G401.6 (cell line): ENCODE measurements around the gene FAM151A.

Experiments
- FAIRE-seq: peaks from 2 replicates; lab custom pipeline; 2012; peaks lifted over from hg19 to GRCh38; lab: Jason Lieb, UNC

The FAM151A gene

DNA sequence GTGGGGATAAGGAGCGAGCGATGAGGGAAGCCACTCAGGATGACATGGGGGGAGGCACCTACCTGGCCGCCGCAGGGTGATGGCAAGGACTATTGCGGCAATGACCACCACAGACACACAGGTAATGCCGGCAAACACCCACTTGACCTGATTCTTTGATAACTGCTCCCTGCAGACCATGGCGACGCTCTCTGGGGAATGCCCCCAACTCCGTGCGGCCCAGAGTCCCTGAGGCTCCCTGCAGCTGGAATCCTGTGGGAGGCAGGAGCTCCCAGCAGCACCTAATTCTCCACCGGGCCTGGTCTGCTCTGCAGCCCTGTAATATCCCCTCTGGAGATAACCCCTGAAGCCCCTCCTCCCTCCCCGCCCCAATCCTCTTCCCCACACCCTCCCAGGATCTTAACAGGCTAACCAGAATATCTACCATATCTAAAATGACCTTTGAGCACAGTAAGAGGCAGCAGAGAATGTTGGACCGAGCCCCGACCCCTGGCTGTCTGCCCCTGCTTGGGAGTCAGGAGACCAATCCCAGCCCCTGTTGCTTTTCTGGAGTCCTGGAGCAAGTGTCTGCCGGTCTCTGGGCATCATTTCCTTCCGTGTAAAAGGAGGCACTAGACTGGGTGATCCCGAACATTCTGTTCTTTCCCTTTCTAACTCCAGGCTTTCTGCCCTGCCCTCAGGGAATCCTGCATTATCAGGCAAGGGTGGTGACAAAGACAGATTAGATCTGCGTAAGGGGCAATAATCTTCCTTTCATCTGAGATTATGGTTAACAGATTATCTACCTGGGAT is at the start of gene FAM151A:
FAM151A (minus strand) TSS at position 310 of the 792 bp plus-strand sequence; CDS start at position 180, 130 bp downstream.
- no peak for FAIRE-seq

DNA sequence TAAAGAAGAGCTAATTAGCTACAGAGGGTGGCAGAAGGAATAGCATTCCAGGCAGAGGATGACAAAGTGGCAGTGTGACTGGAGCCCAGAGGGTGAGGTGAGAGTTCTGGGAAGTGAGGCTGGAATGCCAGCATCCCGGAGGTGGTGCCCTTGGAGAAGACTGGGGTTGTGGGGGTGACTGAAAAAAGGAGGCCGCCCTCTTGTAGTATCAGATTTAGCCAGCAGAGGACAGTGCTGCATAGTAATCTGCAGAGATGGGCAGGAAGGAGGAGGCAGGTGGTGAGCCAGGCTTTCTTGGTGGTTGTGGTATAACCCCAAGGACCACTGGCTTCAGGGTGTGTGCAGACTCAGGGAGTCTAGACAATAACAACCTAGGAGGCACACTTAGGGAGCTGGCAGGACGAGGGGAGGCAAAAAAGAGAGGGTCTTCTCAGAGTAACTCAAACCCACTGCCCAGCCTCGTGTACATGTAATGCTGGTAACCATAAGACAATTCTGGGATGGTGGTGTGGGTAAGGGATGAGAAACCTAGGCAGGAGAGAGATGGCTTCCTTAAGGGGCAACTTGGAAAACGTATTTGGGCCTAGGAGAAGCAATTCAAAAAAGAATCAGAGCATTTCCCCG is 48.8 kb upstream of the FAM151A start:
- FAIRE-seq: no peak

DNA sequence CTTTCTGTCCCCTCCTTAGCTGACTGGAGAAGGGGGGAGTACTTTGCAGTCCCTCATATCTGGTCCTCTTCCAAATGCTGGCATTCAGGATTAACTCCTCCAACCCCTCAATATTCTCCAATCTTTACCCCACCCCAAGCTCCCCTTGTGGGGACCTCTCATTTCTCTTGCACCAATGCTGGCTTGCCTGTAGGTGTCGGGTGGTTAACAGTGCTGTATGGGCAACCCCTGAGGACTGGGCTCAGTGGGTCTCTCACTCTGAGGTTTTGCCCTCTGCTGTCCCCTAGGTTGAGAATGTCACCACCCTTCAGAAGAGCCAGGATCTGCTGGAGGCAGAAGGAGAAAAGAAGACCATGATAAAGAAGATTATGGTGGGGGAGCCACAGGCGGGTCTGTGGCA is 45.2 kb upstream of the FAM151A start:
- FAIRE-seq: no peak

DNA sequence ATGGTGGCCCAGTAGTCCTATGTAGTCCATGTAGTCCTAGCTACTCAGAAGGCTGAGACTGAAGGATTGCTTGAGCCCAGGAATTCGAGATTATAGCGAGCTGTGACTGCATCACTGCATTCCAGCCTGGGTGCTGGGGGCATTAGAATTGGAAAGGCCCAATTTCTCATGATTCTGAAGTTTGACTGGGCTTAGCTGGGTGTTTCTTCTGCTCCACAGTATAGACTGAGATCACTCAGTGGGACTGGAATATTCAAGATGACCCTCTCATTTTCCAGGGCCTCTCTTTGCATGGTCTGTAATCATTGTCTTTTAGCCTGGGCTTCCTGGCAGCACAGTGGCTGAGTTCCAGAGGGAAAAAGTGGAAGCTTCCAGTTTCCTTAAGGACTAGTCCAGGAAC is 44.5 kb upstream of the FAM151A start:
- FAIRE-seq: no peak

DNA sequence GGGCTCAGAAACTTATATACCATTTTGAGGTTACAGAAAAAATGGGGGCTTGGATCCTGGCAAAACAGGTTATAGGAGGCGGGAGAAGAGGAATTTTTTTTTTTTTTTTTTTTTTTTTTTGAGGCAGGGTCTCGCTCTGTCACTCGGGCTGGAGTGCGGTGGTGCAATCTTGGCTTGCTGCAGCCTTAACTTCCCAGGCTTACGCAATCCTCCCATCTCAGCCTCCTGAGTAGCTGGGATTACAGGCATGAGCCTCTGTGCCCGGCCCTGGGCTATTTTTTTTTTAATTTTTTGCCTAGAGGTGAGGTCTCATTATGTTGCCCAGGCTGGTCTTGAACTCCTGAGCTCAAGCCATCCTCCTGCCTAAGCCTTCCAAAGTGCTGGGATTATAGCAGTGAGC is 43.0 kb upstream of the FAM151A start:
- FAIRE-seq: no peak

DNA sequence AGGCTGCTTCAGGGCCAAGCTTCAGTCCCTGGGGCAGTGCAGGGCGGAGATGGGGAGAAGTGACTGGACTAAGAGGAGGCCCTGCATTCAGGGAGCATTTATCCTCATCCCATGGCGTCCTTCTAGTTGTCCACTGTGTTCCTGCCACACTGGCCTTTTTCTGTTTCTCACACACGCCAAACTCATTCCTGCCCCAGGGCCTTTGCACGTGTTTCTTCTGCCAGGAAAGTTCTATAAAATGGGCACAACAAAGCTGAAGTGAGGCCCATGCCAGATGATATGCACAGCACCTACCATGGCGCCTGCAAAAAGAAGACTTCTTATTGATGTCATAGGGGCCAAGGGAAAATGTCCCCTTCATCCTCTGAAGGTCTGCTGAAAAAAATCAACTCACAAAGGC is 42.5 kb upstream of the FAM151A start:
- no peak for FAIRE-seq

DNA sequence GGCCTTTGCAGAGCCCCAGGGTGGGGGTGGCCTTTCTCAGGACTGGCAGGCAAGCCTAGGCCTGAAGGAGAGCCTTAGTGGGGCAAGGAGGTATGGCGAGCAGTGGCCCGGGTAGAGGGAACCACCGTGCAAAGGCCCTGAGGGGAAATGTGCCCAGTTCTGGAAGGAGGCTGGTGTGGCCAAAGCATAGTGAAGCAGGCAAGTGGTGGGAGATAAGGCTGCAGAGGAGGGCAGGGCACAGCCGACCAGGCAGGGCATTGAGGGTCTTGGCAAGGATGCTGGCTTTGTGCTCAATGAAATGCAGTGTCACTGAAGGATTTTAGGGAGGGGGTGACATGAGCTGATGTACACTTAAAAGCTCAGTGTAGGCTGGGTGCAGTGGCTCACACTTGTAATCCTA is 41.0 kb upstream of the FAM151A start:
- FAIRE-seq: no peak

DNA sequence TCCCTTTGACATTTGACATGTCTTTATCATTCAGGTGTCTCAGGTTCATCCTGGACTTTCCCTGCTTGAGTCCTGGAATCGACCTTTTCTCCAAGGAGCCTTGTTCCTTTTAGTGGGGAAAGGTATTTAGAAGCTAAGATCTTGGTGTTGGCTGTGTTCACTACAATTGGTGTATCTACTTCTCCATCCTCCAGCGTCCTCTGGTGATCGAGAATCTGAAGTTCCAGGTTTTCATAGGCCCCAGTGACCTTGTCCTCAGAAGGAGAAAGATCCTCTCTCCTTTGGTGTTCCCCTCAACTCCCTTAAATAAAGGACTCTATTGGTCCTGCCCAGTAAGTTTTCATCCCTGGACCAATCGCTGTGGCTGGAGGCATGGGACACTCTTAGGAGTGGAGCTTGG is 40.4 kb upstream of the FAM151A start:
- no peak for FAIRE-seq

DNA sequence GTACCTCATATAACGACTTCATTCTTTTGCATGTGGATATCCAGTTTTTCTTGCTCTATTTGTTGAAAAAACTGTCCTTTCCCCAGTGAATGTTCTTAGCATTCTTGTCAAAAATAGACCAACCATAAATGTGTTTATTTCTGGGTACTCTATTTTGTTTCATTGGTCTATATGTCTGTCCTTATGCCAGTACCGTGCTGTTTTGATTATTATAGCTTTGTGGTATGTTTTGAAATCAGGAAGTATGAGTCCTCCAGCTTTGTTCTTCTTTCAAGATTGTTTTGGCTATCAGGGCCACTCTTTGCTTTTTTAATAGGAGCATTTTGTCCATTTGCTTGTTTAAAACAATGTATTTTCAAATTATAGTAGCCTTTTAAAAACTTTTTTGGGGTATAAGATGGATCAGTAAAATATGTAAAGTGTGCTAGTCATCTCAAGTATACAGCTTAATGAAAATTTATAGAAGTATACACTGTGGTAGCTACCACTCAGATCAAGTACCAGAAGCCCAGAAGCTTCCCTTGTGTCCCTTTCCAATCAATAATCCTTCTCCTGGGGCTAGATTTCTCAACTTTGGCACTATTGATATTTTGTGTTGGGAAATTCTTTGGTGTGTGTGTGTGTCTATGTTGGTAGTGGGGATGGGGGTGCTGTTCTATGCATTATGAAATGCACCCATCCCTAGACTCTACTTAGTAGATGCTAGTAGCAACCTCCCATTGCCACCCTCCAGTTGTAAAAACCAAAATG is 35.0 kb upstream of the FAM151A start:
- FAIRE-seq: no peak

DNA sequence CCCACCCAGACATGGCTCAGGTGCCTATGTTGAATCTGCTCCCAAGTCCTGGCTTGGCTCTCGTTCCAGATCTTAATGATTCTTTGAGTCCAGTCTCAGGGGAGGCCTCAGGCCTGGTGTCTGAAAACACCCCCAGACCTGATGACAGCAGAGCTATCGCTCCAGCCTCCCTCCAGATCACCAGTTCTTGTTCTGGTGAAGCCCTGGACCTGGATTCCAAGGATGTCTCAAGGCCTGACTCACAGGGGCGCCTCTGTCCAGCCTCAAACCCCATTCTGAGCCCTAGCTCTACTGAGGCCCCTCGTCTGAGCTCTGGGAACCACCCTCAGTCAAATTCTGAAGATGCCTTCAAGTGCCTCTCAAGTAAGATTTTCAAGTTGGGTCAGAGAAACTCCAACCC is 29.7 kb upstream of the FAM151A start:
- no peak for FAIRE-seq

DNA sequence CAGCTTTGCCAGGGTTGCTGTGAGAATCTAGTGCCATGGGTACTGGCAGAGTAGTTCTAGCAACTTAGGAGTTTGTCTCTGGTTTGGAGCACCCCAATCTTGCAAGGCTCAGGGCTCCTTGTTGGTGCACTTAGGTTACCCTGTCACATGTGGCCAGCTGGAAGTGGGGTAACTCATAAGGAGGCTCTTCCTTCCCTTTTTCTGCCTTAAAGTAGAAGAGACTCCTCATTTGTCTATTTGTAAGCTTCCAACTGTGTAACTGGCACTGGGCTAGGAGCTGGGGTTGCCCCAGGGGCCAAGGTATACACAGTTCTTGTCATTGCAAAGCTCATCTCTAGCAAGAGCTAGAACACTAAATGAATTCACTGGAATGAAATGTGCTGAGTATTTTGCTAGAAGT is 28.8 kb upstream of the FAM151A start:
- no peak for FAIRE-seq

DNA sequence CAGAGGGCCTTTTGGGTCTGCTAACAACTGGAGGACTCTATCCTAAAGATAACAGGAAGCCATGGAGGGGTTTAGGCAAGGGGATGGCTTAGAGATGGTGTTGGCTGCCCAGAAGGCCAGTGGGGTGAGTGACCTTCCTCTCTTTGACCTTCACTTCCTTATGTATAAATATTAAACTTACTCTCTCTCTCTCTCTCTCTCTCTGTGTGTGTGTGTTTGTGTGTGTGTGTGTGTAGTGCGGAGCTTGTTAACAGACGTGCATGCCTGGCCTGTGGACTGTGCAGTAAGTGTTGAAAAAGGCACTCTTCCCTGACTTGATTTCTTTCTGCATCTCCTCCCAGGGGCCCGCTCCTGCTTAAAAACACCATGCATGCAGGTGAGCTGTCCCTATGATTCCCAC is 28.3 kb upstream of the FAM151A start:
- no peak for FAIRE-seq

DNA sequence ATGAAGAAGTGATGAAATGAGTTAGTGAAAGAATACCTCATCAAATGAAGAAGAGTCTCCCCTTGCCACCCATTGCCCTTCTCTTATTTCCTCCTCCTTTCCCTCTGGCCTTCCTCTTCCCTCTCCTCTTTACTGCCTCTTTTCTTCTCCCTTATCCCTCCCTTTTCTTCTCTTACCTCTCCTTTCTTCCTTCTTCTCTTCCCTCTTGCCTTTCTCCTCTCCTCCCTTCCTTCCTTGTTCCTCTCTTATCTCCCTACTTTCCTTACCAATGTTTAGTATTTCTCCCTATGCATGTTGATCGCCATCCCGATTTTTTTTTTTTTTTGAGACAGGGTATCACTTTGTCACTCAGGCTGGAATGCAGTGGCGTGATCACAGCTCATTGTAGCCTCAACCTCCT is 27.1 kb upstream of the FAM151A start:
- no peak for FAIRE-seq

DNA sequence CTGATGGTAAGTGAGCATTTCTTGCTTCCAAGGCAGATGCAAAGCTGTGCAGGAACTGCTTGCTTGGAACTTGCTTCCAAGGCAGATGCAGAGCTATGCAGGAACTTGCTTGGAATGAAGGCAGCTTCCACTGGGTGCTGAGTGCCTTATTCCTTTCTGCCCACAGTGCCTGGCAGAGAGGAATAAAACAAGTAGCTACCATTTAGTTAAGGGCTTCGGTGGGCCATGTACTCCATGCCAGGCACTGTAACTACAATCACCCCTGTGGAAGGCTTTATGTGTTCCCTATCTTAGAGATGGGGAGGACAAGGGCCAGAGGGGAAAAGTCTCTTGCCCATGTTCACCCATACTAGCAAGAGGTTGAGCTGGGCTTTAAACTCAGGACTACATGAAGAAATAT is 26.6 kb upstream of the FAM151A start:
- no peak for FAIRE-seq

DNA sequence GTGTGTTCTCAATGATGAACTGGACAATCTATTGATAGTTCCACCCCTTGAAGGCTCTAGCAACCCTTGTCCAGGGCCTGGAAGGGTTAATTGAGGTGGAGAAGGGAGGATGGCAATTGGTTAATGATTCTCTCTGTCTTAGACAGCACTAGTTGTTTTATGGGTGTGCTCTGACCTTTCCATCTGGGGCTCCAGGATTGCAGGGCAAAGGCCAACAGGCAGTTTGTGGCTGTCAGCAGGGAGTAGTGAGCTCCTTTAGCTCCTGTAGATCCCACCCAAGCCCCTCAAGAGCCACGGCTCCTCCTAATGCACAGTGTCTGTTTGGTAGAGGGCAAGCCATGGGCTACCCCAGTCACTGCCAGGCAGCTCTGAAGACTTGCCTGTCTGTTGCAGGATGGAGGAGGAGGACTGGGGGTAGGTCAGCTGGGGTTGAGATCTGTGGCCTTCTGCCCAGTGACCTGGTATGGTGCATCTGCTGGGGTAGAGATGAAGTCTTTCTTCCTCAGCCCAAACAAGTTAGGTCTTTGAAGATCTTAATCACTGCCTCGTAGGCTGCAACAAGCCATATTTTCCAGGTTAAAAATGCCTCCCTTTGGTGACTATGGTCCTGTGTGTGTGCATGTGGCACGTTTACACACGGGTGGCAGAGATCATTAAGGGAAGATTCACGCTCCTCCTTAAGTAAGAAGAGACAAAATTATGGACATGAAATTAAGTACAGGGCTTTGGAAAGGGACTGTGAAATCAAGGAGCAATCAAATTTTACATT is 26.0 kb upstream of the FAM151A start:
- no peak for FAIRE-seq

DNA sequence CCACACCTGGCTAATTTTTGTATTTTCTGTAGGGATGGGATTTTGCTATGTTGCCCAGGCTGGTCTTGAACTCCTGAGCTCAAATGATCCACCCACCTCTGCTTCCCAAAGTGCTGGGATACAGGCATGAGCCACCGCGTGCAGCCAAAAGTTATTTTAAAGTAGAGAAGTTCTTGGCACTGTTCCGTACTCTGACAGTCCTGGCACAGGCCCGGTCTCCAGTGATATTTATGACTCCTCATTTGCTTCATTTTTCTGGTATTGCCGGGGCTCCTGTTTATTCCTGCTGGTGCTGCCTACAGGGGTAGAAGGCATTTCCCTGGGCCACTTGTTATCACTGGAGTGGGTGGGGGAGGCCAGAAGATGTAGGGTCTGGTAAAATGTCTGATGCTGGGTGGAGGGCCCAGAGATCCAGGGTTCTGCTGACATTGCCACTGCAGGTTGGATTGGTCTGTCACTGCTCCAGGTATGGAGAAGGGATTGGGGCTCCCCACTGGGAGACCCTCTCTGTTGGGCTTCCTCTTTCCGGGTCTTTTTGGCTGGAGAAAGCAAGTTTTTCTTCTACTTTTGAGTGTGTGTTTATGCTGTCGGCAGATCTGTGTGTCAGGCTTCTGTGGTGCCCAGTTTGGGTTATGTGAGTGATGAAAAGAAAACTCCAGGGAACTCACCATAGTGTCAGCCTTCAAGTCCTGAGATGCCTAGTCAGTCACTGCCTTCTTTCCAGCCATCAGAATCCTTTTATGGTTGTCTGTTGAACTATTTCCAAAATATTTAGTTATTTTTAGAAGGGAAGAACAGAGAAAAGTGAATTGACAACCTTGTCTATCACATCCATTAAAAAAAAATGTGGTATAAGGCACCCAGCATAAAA is 22.7 kb upstream of the FAM151A start:
- FAIRE-seq: no peak

DNA sequence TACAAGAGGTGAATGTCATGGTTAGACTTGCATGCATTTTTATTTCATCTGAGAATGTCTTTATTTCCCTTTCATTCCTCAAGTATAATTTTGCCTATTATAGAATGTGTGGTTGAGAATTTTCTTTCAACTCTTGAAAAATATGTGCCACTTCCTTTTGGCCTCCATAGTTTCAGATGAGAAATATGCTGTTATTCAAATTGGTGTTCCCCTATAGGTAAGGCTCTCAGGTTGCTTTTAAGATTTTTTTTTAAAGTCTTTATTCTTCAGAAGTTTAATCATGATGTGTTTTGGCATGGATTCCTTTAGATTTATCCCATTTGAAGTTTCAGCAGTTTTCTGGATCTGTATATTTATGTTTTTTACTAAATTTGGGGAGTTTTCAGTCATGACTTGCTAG is 20.4 kb upstream of the FAM151A start:
- FAIRE-seq: no peak

DNA sequence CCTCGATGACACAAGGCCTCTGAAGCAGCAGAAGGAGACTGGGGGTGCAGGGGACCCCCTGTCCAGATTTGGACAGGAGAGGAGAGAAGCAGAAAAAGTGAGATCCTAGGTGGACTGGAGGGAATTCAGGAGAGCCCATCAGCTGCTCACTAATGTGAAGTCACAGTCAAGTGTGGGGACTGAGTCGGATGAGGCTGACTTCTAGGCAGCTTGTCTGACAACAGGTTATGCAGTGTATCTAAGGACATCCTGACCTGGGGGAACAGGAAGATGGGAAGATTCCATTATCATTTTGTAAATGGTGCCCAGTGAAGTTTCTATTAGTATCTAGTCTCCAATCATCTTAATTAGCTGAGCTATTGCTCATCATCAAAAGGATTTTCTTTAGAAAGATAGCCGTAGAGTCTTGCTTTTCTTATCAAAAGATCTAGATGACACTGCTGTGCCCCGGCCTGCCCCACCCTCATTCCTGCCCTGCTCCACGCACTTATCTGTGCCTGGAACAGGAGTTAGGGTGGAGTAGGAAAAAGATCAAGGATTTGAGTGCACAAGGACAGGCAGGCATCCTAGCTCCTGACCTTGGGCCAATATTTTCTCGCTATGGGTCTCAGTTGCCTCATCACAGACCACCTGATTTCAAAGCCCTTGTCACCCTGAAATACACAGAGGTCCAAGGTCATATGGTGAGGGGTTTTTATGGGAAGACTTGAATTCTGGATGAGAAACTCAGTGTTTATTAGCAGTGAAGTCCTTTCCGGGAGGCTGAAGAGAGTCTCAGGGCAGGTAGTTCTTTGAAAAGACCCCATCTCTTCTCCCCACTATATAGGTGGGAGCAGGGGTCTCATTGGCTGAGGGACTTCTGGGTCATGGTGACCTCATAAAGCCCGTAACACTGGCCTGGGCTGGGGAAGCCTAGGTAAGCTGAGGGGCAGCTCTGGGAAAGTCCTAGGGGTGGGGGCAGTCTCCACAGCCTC is 17.8 kb upstream of the FAM151A start, which contains the start of gene MROH7:
MROH7 (plus strand) TSS at position 924 of the 974 bp plus-strand sequence. CDS start 11,141 bp downstream, outside the sequence.
- no peak for FAIRE-seq

DNA sequence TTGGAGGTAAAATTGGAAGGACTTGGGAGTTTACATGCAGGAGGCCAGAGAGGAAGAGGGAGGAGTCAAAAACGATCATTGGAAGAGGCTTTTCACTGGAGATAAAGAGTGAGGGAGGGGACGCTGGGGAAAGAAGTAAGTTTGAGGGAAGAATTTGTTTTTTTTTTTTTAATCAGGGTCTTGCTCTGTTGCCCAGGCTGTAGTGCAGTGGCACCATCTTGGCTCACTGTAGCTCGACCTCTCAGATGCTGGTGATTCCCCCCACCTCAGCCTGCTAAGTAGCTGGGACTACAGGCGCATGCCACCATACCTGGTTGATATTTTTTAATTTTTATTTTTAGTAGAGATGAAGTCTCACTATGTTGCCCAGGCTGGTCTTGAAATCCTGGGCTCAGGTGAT is 17.0 kb upstream of the FAM151A start:
- FAIRE-seq: no peak
